Muscle layer of duodenum (tissue), 2 donors: ENCODE measurements around the gene TK2.
"Not testable (repeated sequence)": the region's sequence is repeated elsewhere in the genome, so short reads cannot be mapped to it uniquely, and the experiment has no call there.

Experiments
- H3K27ac ChIP-seq: one replicate; pipeline ENCODE4 v1.7.0; 2013; ENCODE audit warnings: mild to moderate bottlenecking, low read length
- H3K27me3 ChIP-seq: one replicate; pipeline ENCODE4 v1.7.0; 2013; ENCODE audit warnings: low read depth, mild to moderate bottlenecking, control low read depth, low read length
- H3K36me3 ChIP-seq, 2 donors: one replicate each; pipeline ENCODE4 v1.7.0; 2013; ENCODE audit warnings: low read length in 2 of 2, control low read depth in 1 of 2, mild to moderate bottlenecking in 1 of 2; ENCODE audit not compliant: insufficient read depth in 2 of 2, control insufficient read depth in 1 of 2
- H3K4me1 ChIP-seq, 2 donors: one replicate each; pipeline ENCODE4 v1.7.0; 2013; ENCODE audit warnings: low read length in 2 of 2, mild to moderate bottlenecking in 2 of 2, control low read depth in 1 of 2, moderate library complexity in 1 of 2; ENCODE audit not compliant: insufficient read depth in 2 of 2, control insufficient read depth in 1 of 2
- H3K4me3 ChIP-seq, 2 donors: one replicate each; pipeline ENCODE4 v1.7.0; 2013; ENCODE audit warnings: low read length in 2 of 2, low read depth in 1 of 2, mild to moderate bottlenecking in 1 of 2
- H3K9me3 ChIP-seq, 2 donors: one replicate each; pipeline ENCODE4 v1.7.0; 2013; ENCODE audit warnings: low read length in 2 of 2, control low read depth in 1 of 2, mild to moderate bottlenecking in 1 of 2; ENCODE audit not compliant: control insufficient read depth in 1 of 2
- donor health status: healthy.

Gene TK2

GRCh38 chr16:66516808-66517585 lies 32.9 kb downstream of the TK2 start:
- Histone ChIP-seq H3K4me1 (peaks cover 34 to 35% of the 10 kb centered on the region in 2 donors), H3K9me3 (no peaks in the 10 kb centered on the region), H3K4me3 (peak overlapping the region; percentile 38 to 53), H3K36me3 (peaks cover 12 to 23% of the 10 kb centered on the region in 2 donors), H3K27me3 (no peaks in the 10 kb centered on the region), H3K27ac (peak overlapping the region; percentile 97)

DNA sequence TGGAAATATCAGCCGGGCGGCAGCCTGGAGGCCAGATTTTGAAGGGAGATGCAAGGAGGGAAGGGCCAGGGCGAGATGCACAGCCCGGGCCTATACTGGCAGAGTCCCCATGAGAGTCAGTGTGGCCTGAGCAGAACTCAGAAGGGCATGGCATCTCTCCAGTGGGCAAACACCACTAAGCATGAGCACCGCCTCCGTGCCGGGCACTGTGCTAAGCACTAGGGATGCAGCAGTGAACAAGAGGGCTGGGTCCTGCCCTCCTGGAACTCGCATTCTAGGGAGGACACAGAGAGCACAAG lies 33.5 kb downstream of the TK2 start:
- peaks cover 33 to 35% of the 10 kb centered on the region in 2 donors for H3K4me1 ChIP-seq
- H3K27ac ChIP-seq: peak overlapping the region; percentile 97
- H3K9me3 ChIP-seq: no peaks in the 10 kb centered on the region
- H3K27me3 ChIP-seq: no peaks in the 10 kb centered on the region
- peaks cover 12 to 29% of the 10 kb centered on the region in 2 donors for H3K36me3 ChIP-seq
- H3K4me3 ChIP-seq: peak overlapping the region in 1 of 2 donors; percentile 36

DNA sequence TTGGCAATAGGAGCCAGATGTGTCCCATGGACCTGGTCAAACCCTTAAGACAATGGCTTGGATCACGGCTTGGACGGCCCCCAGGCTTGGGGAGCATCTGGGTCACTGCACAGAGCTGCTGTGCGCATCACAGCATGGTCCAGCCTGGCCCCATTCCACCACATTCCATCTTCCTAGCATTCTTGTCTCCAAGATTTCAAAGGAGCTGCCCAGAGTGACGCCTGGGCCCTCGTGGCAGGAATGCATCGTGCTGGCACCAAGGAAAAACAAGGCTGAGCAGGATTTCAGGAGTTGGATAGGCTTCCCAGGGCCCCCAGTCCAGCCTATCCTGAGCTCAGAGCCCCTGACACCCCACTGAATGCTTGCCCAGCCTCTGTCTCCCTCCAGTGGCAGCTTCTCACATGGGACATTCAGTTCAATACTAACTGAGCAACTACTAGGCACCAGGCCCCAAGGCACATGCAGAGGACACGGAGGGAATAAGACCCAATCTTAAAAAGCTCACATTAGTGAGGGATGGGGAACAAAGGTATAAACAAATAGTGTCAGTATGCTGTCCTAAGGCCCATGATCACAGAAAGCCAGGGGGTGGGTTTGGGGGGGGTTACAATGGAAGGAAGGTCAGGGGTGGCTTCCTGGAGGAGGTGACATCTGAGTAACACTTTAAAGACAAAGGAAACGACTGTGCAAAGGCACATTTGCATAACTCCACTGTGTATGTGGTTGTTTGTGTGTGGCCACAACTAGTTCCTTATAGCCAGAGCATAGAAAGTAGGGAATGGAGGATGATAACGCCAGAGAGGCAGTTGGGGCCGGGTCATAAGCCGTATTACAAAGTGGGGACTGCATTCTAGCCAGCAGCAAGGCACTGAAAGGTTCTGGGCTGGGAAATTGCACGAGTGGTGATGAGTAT lies 34.1 kb downstream of the TK2 start:
- peaks cover 36 to 38% of the 10 kb centered on the region in 2 donors for H3K4me1 ChIP-seq
- H3K27ac ChIP-seq: peak overlapping the region; percentile 97
- H3K4me3 ChIP-seq: peak overlapping the region in 1 of 2 donors; percentile 36
- peaks cover 11 to 35% of the 10 kb centered on the region in 2 donors for H3K36me3 ChIP-seq
- H3K27me3 ChIP-seq: no peaks in the 10 kb centered on the region
- no peaks in the 10 kb centered on the region for H3K9me3 ChIP-seq

GRCh38 chr16:66514980-66515595 lies 34.8 kb downstream of the TK2 start:
- H3K27ac ChIP-seq: peak overlapping the region; percentile 97
- H3K27me3 ChIP-seq, H3K9me3 ChIP-seq, H3K4me3 ChIP-seq: not testable (repeated sequence)
- peaks cover 37 to 41% of the 10 kb centered on the region in 2 donors for H3K4me1 ChIP-seq
- H3K36me3 ChIP-seq: peaks cover 6 to 40% of the 10 kb centered on the region in 2 donors

DNA sequence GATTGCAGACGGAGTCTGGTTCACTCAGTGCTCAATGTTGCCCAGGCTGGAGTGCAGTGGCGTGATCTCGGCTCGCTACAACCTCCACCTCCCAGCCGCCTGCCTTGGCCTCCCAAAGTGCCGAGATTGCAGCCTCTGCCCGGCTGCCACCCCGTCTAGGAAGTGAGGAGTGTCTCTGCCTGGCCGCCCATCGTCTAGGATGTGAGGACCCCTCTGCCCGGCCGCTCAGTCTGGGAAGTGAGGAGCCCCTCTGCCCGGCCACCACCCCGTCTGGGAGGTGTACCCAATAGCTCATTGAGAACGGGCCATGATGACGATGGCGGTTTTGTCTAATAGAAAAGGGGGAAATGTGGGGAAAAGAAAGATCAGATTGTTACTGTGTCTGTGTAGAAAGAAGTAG lies 35.5 kb downstream of the TK2 start:
- H3K27ac ChIP-seq, H3K4me3 ChIP-seq, H3K27me3 ChIP-seq, H3K9me3 ChIP-seq: not testable (repeated sequence)
- H3K36me3 ChIP-seq: peaks cover 6 to 42% of the 10 kb centered on the region in 2 donors
- peaks cover 32 to 41% of the 10 kb centered on the region in 2 donors for H3K4me1 ChIP-seq

- no peak overlapping the region for H3K27ac ChIP-seq
- H3K4me1 ChIP-seq: peaks cover 32 to 41% of the 10 kb centered on the region in 2 donors
- peaks cover 6 to 52% of the 10 kb centered on the region in 2 donors for H3K36me3 ChIP-seq
Observed at GRCh38 chr16:66513111-66513723, 36.7 kb downstream of the TK2 start.

DNA sequence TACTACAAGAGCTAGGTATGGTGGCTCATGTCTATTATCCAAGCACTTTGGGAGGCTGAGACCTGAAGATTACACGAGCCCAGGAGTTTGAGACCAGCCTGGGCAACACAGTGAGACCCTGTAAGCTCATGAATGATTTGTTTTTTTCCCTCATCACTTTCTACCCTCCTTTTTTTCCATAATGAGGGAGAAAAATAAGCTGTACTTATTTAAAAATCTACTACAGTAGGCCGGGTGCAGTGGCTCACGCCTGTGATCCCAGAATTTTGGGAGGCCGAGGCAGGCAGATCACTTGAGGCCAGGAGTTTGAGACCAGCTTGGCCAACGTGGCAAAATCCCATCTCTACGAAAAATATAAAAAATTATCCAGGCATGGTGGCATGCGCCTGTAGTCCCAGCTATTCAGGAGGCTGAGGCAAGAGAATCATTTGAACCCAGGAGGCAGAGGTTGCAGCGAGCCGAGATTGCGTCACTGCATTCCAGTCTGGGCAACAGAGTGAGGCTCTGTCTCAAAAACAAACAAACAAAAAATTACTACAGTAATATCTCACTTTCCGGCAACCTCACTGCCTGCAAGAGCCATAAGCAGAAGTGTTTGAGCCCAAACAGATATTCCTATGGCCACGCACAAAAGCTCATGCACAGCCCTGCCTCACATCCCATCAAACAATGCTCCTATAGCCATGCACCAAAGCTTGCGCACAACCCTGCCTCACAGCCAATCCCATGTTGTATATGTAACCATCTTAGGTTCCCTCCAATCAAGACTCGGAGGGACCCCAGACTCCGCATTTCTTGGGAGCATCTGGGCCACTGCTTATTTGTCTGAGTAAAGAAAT lies 37.4 kb downstream of the TK2 start:
- Histone ChIP-seq H3K27me3 (no peaks in the 10 kb centered on the region), H3K36me3 (peaks cover 6 to 59% of the 10 kb centered on the region in 2 donors), H3K27ac (no peak overlapping the region), H3K4me3 (no peak overlapping the region), H3K4me1 (peaks cover 32 to 35% of the 10 kb centered on the region in 2 donors), H3K9me3 (no peaks in the 10 kb centered on the region)

More at GRCh38 chr16:66513111-66513723, 36.7 kb downstream of the TK2 start:
- H3K27me3 ChIP-seq: no peaks in the 10 kb centered on the region
- no peaks in the 10 kb centered on the region for H3K9me3 ChIP-seq
- no peak overlapping the region for H3K4me3 ChIP-seq

DNA sequence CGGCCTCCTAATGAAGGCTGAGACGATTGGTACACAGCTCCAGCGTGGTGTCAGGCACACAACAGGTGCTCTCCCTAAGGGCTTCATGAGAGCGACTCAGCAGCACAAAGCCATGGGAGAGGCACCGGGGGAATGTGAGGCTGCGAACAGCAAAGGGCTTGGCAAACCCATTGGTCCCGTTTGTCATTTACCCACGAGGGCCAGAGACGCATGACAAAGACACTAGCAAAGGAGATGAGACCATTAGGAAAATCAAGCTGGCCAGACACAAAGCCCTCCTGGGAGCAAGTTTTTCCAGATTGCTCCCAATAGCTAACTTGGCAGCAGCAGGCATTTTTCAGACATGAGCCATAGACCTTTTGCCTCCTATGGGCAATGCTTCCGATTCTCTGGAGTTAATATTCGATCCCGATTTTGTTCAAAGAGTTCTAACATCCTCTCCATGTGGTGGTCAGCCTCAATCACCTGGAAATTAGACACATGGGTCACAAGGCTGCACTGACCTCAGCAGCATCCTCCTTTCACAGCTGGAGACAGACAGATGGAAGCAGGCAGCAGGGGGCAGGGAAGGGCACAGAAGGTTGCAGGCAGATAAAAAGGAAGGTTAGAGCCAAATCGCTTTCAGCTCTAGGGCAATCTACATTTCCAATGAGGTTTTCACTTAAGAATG lies 38.2 kb downstream of the TK2 start:
- no peaks in the 10 kb centered on the region for H3K9me3 ChIP-seq
- peak overlapping the region; percentile 48 for H3K27ac ChIP-seq
- H3K4me1 ChIP-seq: peaks cover 30 to 31% of the 10 kb centered on the region in 2 donors
- H3K4me3 ChIP-seq: no peak overlapping the region
- H3K36me3 ChIP-seq: peaks cover 6 to 56% of the 10 kb centered on the region in 2 donors
- no peaks in the 10 kb centered on the region for H3K27me3 ChIP-seq

GRCh38 chr16:66510711-66511601 lies 39.0 kb downstream of the TK2 start:
- no peaks in the 10 kb centered on the region for H3K9me3 ChIP-seq
- H3K27ac ChIP-seq: peak overlapping the region; percentile 48
- H3K36me3 ChIP-seq: peaks cover 6 to 56% of the 10 kb centered on the region in 2 donors
- H3K4me1 ChIP-seq: peaks cover 23 to 24% of the 10 kb centered on the region in 2 donors
- H3K4me3 ChIP-seq: no peak overlapping the region
- no peaks in the 10 kb centered on the region for H3K27me3 ChIP-seq
